Measurements from ENCODE around the gene ERAL1.

DNA sequence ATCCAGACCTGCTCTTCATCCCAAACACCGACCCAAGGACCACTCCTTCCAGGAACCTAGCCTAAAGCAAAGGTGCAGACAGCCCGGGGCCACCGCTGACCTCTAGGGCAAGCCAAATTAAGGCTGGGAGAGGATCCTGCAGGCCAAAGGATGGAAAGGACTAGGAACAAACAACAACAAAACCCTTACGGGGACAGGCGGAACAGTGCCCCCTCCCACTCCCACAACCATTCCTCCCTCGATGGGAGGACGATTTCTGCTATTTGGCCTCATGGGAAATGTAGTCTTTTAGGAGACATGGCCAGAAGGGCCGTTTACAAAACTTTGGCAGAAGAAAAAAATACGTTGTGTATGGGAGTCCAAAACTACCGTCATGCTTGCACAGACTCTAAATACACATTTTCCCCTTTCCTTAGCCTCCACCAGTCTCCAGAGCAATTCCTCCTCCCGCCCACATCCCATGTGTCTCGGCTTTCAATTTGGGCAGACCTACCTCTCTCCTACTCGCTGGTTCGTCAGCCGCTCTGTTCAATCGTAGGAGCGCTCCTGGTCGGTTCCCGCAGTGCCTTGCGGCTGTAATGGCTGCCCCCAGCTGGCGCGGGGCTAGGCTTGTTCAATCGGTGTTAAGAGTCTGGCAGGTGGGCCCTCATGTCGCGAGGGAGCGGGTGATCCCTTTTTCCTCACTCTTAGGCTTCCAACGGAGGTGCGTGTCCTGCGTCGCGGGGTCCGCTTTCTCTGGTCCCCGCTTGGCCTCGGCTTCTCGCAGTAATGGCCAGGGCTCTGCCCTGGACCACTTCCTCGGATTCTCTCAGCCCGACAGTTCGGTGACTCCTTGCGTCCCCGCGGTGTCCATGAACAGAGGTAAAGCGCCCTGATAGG, at the start of gene ERAL1:
- TF ChIP-seq, protein P1, sequence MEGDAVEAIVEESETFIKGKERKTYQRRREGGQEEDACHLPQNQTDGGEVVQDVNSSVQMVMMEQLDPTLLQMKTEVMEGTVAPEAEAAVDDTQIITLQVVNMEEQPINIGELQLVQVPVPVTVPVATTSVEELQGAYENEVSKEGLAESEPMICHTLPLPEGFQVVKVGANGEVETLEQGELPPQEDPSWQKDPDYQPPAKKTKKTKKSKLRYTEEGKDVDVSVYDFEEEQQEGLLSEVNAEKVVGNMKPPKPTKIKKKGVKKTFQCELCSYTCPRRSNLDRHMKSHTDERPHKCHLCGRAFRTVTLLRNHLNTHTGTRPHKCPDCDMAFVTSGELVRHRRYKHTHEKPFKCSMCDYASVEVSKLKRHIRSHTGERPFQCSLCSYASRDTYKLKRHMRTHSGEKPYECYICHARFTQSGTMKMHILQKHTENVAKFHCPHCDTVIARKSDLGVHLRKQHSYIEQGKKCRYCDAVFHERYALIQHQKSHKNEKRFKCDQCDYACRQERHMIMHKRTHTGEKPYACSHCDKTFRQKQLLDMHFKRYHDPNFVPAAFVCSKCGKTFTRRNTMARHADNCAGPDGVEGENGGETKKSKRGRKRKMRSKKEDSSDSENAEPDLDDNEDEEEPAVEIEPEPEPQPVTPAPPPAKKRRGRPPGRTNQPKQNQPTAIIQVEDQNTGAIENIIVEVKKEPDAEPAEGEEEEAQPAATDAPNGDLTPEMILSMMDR (IDR thresholded peaks at IDR 0.05) = no peak
- TF ChIP-seq EZH2 (IDR thresholded peaks at IDR 0.05; ENCODE audit: borderline replicate concordance, insufficient read depth, low read depth, low read length, poor library complexity, severe bottlenecking) = no peak
